ENCODE measurements around the gene XXYLT1.

DNA sequence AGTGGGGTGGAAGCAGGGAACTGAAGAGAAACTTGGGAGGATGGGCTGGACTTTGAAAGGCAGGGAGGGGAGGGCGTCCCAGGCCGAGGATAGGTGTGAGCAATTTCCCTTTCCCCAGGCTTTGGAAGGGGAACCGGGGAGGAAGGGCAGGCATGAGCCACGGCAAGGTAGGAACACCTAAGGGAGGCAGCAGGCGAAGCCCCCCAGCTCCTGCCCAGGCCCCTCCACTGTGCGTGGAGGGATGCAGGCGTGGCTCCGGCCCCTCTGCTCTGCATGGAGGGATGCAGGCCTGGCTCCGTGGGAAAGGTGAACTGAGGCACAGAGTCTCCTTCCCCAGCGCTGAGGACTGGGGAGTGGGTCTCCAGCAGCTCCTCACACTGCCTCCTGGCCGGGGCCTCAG, 236.4 kb downstream of the XXYLT1 start:
- TF ChIP-seq, protein P1, sequence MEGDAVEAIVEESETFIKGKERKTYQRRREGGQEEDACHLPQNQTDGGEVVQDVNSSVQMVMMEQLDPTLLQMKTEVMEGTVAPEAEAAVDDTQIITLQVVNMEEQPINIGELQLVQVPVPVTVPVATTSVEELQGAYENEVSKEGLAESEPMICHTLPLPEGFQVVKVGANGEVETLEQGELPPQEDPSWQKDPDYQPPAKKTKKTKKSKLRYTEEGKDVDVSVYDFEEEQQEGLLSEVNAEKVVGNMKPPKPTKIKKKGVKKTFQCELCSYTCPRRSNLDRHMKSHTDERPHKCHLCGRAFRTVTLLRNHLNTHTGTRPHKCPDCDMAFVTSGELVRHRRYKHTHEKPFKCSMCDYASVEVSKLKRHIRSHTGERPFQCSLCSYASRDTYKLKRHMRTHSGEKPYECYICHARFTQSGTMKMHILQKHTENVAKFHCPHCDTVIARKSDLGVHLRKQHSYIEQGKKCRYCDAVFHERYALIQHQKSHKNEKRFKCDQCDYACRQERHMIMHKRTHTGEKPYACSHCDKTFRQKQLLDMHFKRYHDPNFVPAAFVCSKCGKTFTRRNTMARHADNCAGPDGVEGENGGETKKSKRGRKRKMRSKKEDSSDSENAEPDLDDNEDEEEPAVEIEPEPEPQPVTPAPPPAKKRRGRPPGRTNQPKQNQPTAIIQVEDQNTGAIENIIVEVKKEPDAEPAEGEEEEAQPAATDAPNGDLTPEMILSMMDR (IDR thresholded peaks at IDR 0.05): no peak
- TF ChIP-seq POLR2AphosphoS5 (IDR thresholded peaks at IDR 0.05) (no peak), POLR2A (IDR thresholded peaks at IDR 0.05) (no peak), EP300 (IDR thresholded peaks at IDR 0.05) (no peak)
